Forelimb muscle (tissue), 1 donor: ENCODE data around the gene OLFML3. TPM values are rescaled to one million over a fixed set of nuclear protein-coding genes. Genes with fewer than 3 reads are reported as not detected.

Experiments
- DNase-seq: peaks from one replicate; pipeline ENCODE4 v3.0.0-alpha.2; 2013; ENCODE audit warnings: low read depth
- polyA plus RNA-seq: library from polyadenylated mRNA; unstranded; fragments of 120-200 nt; gene quantifications from one replicate; pipeline ENCODE4 v1.2.1, GENCODE V29; 2013; ENCODE audit not compliant: insufficient read length

Gene OLFML3
- polyA plus RNA-seq, 1 donor, result 149 TPM

DNA sequence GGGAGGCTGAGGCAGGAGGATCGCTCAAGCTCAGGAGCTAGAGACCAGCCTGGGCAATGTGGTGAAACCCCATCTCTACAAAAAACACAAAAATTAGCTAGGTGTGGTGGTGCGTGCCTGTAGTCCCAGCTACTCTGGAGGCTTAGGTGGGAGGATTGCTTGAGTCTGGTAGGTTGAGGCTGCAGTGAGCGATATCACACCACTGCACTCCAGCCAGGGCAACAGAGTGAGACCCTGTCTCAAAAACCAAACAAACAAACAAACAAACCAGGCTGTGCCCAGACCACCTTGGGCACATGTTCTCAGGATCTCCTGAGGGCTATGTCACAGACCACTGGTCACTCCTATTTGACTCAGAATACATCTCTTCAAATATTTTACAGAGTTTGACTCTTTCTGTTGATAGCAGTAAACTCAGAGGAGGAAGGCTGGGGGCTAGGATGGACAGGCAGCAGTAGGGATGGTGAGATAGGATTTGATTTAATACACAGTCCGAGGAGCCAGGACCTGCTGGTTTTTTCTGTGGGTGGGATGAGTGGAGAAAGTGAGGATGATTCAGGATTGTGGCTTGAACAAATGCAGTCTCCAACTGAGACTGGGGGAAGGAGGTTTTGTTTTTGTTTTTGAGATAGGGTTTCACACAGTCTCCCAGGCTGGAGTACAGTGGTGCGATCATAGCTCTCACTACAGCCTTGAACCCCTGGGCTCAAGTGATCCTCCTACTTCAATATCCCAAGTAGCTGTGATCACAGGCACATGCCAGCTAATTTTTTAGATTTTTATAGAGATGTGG, 46.5 kb downstream of the OLFML3 start:
- DNase-seq, result no peak

- DNase-seq, result no peak
Measured at GRCh38 chr1:114026797-114027196, 47.5 kb downstream of the OLFML3 start.

Other genes starting within 250 kb of the OLFML3 start
- gene PHTF1, start 220.0 kb upstream of the OLFML3 start, polyA plus RNA-seq, result 13.8 TPM
- 12.9 TPM for gene RSBN1, start 167.0 kb upstream of the OLFML3 start, polyA plus RNA-seq
- 0.46 TPM for gene PTPN22, start 107.8 kb upstream of the OLFML3 start, polyA plus RNA-seq
- 0.59 TPM for gene BCL2L15, start 91.9 kb upstream of the OLFML3 start, polyA plus RNA-seq
- gene AP4B1, start 74.7 kb upstream of the OLFML3 start, polyA plus RNA-seq, result 28.7 TPM
- 5.6 TPM for gene DCLRE1B, start 74.1 kb upstream of the OLFML3 start, polyA plus RNA-seq
- gene HIPK1, start 50.1 kb upstream of the OLFML3 start, polyA plus RNA-seq, result 28.4 TPM
- gene SYT6, start 174.4 kb downstream of the OLFML3 start, polyA plus RNA-seq, result 1.7 TPM